GM19035 (cell line): ENCODE data around the gene ARNT2.

ENCODE experiments used
- ATAC-seq: cut with Tn5 transposase; IDR thresholded peaks from one replicate; pipeline ENCODE4 v1.9.1; 2021; ENCODE audit not compliant: unreplicated experiment

The ARNT2 gene

DNA sequence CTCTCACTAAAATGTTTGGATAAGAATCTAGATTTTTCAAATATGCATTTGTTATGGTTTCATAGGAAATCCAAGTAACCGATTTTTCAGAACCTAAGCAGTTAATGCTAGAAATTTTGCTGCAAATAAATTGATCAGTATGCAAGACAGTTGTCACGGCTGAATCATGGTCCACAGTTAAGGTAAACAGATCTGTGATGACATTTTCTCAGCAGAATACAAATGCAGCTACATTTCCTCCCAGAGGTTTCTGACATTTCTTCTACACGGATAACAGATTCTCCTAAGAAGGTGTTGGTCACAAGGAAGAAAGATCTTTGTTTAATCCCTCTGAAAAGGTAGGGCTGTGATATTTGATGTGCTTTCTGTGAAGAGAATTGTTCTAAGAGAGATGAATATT is 36.9 kb downstream of the ARNT2 start:
- no peak for ATAC-seq

DNA sequence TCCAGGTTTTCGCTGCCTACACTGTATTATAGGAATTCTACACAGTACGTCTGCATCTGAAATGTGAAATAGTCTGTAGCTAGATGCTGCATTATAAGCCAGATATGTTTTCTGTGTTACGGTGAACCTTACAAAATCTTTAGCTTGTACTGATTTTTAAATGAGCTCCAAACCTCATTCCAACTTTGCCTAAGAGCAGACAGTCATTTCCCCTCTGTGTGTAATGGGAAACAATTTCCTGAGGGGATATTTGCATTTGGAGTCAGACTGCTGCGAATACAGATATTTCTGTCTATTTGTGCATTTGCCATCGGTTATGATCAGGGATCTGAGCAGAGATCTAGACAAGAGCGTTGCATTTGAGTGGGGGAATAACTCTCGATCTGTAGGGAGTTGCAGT is 37.5 kb downstream of the ARNT2 start:
- ATAC-seq, result no peak

DNA sequence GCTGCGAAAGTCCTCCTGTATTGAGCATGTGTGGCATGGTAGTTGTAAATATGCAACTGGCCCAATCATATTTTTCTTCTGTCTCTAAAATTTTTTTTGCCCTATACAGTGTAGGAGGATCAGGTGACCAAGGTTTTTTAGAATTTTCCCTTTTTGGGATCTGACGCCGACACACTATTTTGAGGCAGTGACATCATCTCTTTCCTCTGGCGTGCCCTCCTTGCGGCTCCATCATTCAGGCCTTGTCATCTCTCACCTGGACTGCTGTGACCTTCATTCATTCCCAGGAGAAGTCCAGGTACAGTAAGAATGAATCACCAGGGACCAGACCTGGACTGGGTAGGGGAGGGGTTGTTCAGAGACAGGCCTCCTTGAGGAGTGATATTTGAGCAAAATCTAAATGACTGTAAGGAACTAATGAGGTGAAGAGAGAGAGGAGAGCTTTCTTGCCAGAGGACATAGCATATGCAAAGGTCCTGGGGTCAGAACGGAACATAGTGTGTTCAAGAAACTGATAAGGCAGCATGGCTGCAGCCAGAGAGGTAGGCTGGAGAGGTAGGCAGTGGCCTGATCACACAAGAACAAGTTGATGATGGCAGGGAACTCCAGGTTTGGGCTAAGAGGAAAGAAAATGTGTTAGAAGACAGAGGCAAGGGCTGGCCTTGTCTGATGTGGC is 38.7 kb downstream of the ARNT2 start:
- ATAC-seq, result no peak

DNA sequence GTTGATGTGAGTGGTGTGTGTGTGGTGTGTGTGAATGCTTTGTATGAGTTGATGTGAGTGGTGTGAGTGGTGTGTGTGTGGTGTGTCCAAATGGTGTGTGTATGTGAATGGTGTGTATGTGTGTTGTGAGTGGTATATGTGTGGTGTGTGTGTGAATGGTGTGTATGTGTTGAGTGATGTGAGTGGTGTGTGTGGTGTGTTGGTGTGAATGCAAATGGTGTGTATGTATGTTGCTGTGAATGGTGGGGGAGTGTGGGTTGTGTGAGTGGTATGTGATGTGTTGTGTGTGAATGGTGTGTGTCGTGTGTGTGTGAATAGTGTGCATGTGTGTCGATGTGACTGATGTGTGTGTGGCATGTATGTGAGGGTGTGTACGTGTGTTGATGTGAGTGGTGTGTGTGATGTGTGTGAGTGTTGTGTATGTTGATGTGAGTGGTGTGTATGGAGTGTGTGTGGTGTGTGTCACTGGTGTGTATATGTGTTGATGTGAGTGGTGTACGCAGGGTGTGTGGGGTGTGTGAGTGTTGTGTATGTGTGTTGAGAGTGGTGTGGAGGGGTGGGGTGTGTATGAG is 40.6 kb downstream of the ARNT2 start:
- no peak for ATAC-seq

DNA sequence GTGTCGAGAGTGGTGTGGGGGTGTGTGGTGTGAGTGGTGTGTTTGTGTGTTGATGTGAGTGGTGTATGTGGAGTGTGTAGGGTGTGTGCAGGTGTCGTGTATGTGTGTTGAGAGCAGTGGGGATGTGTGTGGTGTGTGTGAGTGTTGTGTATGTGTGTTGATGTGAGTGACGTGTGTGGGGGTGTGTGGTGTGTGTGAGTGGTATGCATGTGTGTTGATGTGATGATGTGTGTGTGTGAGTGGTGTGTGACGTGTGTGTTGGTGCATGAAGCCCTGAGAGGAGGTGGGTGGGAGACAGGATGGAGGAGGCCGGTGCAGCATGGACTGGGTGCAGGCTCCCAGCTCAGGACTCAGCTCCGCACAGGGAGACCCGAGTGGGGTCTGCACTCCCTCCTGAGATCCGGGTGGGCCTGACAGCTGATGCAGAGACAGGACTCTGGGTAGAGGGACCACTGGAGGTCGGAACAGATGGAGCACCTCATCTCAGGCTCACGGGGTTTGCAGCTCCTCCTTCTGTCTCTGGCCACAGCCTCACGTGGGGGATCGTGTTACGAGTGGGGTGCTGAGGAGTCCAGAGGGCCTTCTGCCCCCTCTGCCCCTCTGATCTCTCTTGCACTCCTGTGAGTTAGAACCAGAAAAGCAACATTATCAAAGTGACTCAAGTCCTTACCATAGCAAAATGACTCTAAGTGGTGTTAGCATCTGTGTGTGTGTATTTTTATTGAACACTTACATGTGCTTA is 41.3 kb downstream of the ARNT2 start:
- no peak for ATAC-seq

DNA sequence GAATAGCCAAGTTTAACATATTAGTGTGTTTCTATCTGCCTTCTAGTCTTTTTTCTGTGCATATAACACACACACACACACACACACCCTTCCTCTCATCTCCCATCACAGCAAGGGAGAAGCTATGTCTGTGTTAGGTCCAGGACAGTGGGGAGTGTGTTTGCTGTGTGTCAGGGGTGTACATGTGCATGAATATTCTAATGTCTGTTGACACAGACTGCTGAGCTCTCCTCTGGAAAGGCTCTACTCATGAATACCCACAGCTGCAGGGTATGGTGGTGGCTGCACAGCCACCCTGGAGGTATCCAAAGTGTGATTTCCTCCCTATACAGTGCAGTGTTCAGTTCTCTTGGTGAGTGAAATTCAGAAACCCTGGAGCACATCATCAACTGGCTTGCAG is 42.9 kb downstream of the ARNT2 start:
- no peak for ATAC-seq

DNA sequence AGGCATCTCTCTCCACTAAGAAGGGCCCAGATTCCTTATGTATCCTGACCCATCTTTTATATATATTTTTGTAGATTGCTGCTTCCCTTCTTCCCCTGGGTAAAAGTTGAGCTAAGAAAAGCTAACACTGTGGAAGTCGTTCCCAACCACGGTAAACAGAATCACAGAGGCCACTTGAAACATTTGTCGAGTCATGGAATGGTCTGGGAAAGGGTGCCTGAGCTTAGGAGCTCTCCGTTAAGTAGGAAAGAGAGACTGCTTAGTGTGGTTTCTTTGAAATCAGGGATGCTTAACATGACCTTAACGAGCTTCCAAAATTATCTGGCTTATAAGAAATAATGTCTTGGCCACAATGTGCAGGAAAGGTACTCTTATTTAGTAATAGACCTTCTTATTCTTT is 45.6 kb downstream of the ARNT2 start:
- no peak for ATAC-seq

DNA sequence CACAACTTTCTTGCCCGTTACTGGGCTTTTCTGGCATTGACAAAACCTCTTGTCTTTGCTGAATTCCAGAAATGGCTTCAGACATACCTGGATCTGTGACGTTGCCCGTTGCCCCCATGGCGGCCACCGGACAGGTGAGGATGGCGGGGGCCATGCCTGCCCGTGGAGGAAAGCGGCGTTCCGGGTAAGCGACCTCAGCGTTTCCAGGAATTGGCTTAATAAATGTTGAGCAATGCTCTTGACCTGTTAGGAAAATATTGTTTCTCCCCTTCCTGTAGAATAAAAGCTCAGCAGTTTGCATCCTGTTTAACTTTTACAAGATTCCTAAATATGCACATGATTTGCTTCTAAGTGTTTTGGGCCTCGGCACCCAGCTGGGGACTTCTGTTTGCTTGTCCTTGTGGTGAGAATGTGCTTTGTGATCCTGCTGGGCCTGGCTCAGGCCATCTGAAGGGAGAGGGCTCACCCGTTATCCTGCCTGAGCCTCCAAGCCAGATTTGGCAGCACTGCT is 46.7 kb downstream of the ARNT2 start:
- ATAC-seq, result no peak

DNA sequence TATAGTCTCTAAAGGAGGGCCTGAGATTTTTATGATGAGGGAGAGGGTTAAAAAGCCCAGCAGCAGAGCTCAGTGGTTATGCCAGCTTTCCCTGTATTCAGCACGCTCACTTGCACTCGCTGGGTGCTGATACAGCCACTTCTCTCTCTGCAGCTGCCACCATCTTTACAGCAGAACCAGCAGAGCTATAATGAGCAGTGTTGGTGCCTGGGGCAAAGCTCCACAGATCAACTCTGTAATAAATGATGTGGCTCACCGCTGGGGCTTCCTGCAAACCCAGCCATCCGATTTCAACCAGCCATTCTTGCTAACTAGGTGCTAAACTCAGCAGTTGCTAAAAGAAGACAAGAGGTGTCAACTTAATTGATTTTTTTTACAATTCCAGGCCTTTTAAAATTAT is 48.0 kb downstream of the ARNT2 start:
- no peak for ATAC-seq

DNA sequence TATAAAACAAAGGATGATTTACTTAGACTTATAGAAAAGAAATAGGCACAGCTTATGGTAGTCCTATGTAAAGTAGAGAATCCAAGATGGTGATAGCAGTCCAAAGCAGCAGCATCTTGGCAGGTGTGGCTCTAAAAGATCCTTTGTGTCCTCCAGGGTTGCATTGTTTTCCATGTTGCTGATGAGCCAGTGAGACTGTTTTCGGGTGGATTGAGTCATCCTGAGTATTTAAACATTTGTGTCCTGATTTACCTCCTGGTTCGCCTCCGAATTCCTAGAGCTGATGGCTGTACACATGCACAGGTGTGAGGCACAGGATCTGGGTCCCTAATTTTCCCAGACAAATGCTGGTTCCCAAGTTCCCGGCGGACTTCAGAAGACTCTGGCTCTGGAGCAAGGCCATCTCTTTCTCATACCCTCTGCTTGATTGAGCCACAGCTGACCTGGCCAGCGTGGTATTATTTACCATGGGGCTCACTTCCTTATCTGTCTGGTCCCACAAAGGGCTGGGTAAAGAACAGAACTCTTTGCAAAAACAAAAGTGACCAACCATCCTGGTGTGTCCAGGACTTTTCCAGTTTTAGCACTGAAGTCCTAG is 51.0 kb downstream of the ARNT2 start:
- ATAC-seq, result no peak

DNA sequence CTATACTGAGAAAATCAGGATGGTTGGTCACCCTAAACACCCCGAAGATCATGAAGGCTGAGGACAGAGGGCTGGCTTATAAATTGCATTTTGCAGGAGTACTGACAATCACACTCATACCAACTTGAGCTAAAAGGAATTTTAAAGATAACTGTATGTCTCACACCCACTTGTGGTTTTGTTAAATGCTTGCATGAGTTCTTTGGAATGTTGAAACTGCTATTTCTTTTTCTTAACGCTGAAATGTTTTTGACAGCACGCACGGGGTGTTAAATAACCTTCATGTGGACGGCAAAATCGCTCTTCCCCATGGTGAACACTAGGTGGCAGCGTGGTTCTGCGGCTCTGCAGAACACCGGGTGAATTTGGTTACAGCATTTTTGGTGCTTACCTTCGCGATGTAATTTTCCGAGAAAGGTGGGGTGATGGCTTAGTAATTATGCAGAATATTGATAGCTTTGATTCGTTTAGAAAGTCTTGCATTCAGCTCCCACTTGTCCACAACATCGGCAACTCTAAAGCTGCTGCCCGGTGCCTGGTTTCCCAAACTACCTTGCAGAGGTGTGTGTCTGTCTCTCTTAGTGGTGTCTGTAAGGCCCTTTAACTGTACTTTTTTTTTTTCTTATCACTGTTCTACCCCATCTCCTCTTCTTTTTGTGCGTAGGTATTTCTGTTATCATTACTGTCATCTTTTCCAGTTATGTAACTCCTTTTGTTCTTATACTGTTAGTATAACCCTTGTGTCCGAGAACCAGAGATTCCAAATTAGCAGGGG is 51.7 kb downstream of the ARNT2 start:
- no peak for ATAC-seq

DNA sequence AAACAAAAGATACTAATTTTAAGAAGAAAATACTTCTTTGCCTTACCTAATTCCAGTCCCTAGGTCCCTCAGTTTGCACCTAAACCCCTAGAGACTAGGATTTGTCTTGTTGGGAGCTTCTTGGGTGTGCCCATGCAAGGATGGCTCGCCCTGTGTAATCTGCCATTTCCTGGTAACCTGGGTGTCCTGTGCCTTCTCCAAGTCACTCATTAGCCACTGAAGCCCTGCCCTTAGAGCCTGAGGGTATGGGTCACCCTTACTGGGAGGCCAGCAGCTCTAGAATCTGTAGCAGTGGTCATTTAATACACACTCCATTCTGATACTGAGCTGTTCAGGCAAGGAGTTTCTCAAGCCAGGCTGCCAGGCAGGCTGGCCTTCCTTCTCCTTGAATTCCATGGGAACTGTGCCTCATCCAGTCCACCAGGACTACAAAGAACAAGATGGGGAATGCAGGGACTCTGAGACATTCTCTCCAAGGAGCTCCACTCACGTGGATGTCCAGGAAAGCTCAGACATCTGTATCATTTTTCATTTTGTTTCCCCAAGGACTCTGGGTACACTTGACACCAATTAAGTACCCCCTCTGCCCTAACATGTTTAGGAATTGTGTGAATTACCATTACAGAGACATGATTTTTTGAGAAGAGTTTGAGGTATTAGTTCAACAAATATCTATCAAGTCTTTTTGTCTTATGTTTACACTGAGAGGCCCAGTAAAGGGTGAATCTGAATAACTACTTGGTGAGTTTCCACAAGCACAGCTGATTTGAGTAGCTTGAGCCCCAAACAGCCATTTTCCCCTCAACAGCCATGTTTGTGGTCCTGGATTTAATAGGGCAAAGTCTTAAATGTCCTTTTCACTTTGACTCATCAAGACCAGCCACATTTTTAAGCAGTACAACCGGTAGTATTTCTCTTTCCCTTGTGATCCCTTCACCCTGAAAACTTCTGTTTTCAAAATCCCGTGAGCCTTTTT is 52.6 kb downstream of the ARNT2 start:
- no peak for ATAC-seq

DNA sequence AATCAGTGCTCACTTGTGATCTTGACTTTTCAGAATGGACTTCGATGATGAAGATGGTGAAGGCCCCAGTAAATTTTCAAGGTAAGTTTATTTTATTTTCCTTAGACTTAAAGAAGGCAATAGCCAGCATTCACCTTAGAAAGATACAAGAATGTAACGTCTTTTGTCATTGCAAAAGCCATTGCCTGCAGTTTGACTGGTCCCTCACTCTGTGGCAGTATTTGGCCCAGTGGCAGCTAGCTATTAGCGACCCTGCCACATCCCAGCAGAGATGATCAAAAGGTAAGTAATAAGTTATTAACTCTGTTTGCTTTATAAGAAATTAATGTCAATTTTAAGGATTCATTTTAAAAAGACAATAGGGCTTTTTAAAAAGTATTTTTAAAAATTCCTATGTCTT is 53.7 kb downstream of the ARNT2 start:
- no peak for ATAC-seq

DNA sequence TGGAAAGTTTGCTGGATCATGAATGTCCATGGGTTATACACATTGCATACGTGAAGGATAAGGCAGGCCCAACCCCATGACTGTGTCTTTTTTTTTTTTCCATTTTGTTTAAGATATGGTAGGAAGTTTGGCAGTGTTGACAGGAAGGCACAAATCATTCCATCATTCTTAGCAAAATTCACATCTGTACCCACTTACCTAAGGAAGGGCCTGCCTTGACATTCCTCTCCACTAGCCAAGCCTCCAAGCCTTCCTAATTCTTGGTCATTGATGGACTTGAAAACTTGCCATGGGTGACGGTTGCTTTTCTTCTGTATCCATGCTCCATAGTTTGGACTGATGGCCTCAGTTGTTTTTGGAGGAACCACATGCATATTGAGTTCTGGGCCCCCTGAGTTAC is 54.4 kb downstream of the ARNT2 start:
- ATAC-seq, result no peak

DNA sequence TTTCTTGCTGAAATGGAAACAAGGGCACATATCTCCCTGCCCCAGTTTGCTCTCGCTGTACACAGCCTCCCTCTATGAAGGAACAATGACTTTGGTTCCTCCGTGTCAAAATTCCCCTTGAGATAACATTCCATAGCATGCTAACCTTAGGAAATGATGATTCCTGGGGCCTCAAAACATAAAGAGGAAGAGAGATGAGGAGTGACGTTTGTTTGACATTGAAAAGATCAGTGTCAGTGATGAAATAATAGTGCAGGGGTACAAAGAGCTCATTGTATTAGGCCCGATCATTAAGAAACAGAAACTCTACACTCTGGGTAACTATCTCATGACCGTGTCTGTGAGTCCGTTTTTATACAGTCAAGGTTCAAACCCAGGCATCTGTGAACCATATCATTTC is 55.2 kb downstream of the ARNT2 start:
- ATAC-seq, result no peak

DNA sequence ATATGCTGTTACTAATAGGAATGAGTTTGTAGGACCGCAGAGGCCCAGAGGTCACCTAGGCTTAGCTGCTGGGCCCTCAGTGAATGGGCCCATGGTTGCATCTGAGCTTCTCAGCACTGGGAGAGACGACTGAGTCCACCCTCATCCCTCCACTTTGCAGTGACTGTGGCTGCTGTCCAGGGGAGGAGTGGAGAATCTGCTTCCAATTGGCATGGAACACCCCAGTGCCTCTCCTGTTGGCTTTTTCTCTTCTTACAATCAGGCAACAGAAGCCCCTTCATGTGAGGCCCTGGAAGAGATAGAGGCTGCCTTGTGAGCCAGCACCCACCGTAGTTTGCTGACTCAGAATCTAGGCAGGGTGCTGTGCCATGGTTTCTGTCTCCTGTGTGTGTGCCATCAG is 55.6 kb downstream of the ARNT2 start:
- ATAC-seq, result no peak

DNA sequence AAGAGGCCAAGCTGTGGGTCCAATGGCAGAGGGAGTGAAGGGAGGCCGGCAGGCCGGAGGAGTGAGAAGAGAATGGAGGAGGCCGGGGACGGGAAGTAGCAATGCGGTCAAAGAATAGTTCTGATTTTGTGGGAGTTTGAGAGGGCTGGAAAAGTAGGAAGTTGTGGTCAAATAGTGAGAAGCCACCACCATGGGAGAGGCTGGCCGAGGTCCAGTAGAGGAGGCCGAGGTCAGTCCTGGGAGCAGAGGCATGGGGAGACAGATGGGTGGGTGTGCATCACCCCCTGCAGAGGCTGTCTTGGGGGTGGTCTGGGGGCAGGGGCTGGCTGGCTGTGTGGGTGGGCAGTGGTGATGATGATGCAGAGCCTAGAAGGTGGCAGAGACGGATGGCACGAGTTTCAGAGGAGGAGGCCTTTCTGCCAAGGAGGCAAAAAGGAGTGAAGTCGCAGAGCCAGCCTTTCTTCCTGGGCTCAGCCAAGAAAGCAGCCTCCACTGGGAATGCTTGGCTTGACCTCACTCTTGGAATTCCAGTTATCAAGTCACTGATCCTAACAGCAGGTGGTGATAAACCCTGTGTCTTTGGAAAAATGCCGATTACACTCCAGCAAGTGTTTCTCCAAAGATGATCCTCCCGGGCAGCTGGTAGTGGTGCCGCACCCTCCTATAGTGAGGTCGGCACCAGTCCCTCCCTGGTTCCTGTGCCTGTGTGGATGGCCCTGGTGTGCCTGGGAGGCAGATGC is 57.3 kb downstream of the ARNT2 start:
- no peak for ATAC-seq

DNA sequence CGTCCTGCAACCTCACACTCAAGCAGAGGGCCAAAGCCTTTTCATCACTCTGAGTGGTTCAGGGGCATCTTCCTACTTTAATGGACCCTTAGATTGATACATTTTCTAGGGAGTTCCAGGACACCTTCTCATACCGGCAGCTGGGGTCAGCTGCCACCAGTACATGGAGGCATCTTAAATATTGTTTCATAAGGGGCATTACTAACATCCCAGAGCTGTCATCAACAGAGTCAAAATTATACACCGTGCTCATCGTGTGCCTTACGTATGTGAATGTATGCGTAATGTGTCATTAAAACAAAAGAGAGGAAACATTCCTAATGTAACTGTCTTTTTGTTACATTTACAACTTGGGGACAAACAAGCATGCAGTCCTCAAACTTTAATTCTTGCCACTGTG is 57.9 kb downstream of the ARNT2 start:
- no peak for ATAC-seq

DNA sequence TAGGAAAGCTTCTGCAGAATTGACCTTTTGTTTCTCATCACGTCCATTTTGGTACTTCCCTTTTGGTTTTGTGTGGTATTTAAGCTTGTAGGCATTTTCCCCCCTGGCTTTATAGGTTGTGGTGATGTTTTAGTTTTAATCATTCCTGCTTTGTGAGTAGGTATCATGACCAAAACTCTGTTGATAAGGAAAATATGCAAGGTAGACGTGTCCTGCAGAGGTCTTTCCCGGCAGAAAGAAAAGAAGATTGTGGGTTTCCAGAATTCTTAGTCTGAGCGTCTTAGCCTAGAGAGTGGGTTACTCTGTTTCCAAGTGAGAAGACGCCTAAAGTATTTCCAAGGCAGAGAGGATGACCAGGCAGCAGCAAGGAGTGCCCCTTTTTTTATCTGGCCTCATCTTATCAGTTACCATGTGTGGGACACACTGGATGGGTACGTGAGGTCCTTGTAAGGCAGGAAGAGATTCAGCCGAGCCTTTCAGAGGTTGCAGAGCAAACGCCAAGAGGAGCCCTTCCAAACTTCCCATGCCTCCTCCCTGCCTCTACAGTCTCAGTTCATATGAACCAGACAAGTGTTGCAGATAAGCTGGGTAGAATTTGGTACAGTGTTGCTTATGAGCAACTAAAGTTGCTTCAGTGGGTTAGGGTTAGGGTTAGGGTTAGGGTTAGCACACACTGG is 58.8 kb downstream of the ARNT2 start:
- no peak for ATAC-seq
